ENCODE results near the gene CTSD.

DNA sequence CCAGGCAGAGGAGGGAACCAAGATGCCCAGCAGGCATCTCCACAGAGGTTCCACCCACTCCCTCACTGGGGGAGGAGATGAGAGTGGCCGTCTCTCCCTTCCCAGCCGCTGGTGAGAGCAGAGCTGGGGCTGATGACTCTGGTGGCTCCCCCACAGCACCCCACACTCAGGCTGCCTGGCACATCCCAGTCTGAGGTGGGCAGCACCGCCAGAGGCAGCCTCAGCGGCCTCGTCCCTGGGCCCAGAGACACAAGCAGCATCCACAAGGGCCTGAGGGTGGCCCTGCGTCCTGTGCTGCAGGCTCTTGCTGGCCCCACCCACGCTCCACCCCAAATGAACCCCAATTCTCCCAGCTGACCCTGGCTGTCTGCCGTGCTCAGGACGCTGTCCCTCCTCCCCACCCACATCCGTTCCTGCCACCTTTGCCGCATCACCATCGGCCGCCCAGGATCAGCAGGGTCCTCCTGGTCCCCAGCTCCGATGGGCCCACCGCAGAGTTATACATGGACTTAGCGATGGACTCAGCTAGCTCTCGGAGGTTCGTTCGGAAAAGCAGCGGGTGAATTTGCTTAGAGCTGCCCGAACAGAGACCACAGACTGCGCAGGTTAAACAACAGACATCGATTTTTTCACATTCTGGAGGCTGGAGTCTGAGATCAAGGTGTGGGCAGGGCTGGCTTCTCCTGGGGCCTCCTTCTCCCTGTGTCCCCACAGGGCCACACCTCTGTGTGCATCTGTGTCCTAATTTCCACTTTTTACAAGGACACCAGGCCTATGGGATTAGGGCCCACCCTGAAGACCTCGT lies 20.2 kb upstream of the CTSD start:
- TF ChIP-seq ZNF274 (IDR thresholded peaks at IDR 0.05; ENCODE audit: low read depth, low read length): no peak
- TF ChIP-seq JUND (IDR thresholded peaks at IDR 0.05): no peak
- no peak for TF ChIP-seq CTCF (IDR thresholded peaks at IDR 0.05 in 2 of 3, conservative IDR thresholded peaks at IDR 0.05 in 1 of 3; ENCODE audit: borderline replicate concordance in 1 of 3, insufficient read depth in 1 of 3, low read depth in 2 of 3, low read length in 2 of 3)
- TF ChIP-seq POLR2AphosphoS5 (IDR thresholded peaks at IDR 0.05; ENCODE audit: low read depth, low read length): no peak
- TF ChIP-seq EZH2 (IDR thresholded peaks at IDR 0.05): no peak
- TF ChIP-seq POLR2A (IDR thresholded peaks at IDR 0.05; ENCODE audit: borderline replicate concordance, extremely low read depth, insufficient read depth, insufficient read length): no peak

Measured in HCT116 (cell line).